Measurements from ENCODE around the gene GPC5. TPM values are rescaled to one million over a fixed set of nuclear protein-coding genes. Genes with fewer than 3 reads are reported as not detected.

GPC5 gene
- total and polyA plus RNA-seq, 2 of the 8 experiments (the other 6 are each of a cell fraction or from before 2014, with no cell fraction given) = 0.20 to 0.39 TPM

GRCh38 chr13:91621963-91622362 is 223.5 kb downstream of the GPC5 start:
- Histone ChIP-seq H2BK5ac (ENCODE audit: low read depth, low read length) (no peak overlapping the region), H2BK120ac (replicated peaks; ENCODE audit: low read depth, low read length) (no peak overlapping the region), H2BK15ac (ENCODE audit: low read length) (no peak overlapping the region), H3K4me2 (ENCODE audit: insufficient read depth in 1 of 2, low read depth in 2 of 2, low read length in 2 of 2) (no peak overlapping the region), H3K9ac (replicated peaks in 1 of 4; ENCODE audit: extremely low read depth in 1 of 4, low read depth in 3 of 4, low read length in 3 of 4) (no peak overlapping the region), H3K23me2 (ENCODE audit: low read depth, low read length) (no peaks in the 10 kb centered on the region), H4K5ac (ENCODE audit: insufficient read length, low read depth, low read length) (no peak overlapping the region), H3K27ac (ENCODE audit: low read depth, low read length) (no peak overlapping the region), H3K79me2 (ENCODE audit: control insufficient read depth in 1 of 2, insufficient read depth in 2 of 2, low read length in 2 of 2) (no peaks in the 10 kb centered on the region), H3K18ac (ENCODE audit: extremely low read depth, low read length) (no peak overlapping the region), H3K4me1 (replicated peaks in 1 of 4; ENCODE audit: control insufficient read depth in 3 of 4, insufficient read depth in 4 of 4, low read length in 3 of 4) (no peaks in the 10 kb centered on the region), H3K4ac (replicated peaks; ENCODE audit: insufficient read length, low read depth, low read length) (no peak overlapping the region), H3K14ac (ENCODE audit: insufficient read length) (no peak overlapping the region), H3K9me3 (ENCODE audit: insufficient read depth in 2 of 2, low read depth in 1 of 2, low read length in 1 of 2) (no peaks in the 10 kb centered on the region), H3K56ac (replicated peaks; ENCODE audit: insufficient read length, low read depth, low read length) (no peak overlapping the region), H2AFZ (ENCODE audit: low read length) (no peak overlapping the region), H4K91ac (replicated peaks; ENCODE audit: insufficient read length, low read length) (no peak overlapping the region), H2AK5ac (ENCODE audit: low read depth, low read length) (no peak overlapping the region), H2BK20ac (ENCODE audit: low read length) (no peak overlapping the region), H3K27me3 (replicated peaks in 1 of 4; ENCODE audit: control insufficient read depth in 3 of 4, extremely low read depth in 1 of 4, insufficient read depth in 3 of 4, low read length in 3 of 4) (no peaks in the 10 kb centered on the region), H4K8ac (ENCODE audit: extremely low read depth, insufficient read depth, low read length) (no peak overlapping the region), H4K20me1 (replicated peaks in 1 of 2; ENCODE audit: control insufficient read depth in 1 of 2, insufficient read depth in 2 of 2, low read length in 2 of 2) (no peaks in the 10 kb centered on the region), H3K79me1 (ENCODE audit: low read depth, low read length) (no peaks in the 10 kb centered on the region), H3K4me3 (ENCODE audit: extremely low read depth in 1 of 4, insufficient read depth in 2 of 4, low read depth in 3 of 4, low read length in 4 of 4) (no peak overlapping the region), H2BK12ac (ENCODE audit: low read depth, low read length) (no peak overlapping the region), H3K23ac (ENCODE audit: insufficient read length) (no peak overlapping the region), H3K36me3 (ENCODE audit: control insufficient read depth in 2 of 4, insufficient read depth in 4 of 4, low read length in 3 of 4) (no peaks in the 10 kb centered on the region)
- ChIA-PET CTCF (ENCODE audit: partially characterized antibody) (interaction anchor here (0.6 to 0.9 kb wide), 2 partner anchors 23 to 912 kb away, joined by 3 to 4 read pairs; no protein-coding TSS in a partner anchor), POLR2A (ENCODE audit: partially characterized antibody) (no interaction called here)
- WGBS, 2 experiments (ENCODE audit: extremely low coverage in 1 of 2, insufficient coverage in 1 of 2, insufficient read length in 1 of 2, insufficient replicate concordance in 2 of 2, low coverage in 1 of 2, low lambda C conversion rate in 2 of 2, missing lambda C conversion rate in 1 of 2) = 100% methylated on average over 1 of the region's 1 CpG; no CpG with 5 or more reads in 1 of the 2 experiments
- no peak for FAIRE-seq
- DNase-seq (ENCODE audit: low read depth in 1 of 2, low spot score in 2 of 2) = no peak
- no peak for TF ChIP-seq HDAC6 (IDR thresholded peaks at IDR 0.05; ENCODE audit: low read depth, low read length)
- no peak for TF ChIP-seq EP300 (IDR thresholded peaks at IDR 0.05; ENCODE audit: borderline replicate concordance in 1 of 2, low read depth in 2 of 2, low read length in 2 of 2)
- TF ChIP-seq POLR2A (IDR thresholded peaks at IDR 0.05; ENCODE audit: control extremely low read depth in 1 of 2, low read depth in 2 of 2, low read length in 2 of 2) = no peak
- no peak for TF ChIP-seq CREB1 (IDR thresholded peaks at IDR 0.05)

Measured in H1 (cell line).